Thoracic aorta (tissue), 2 donors: ENCODE results near the gene LCAT. TPM values are rescaled to one million over a fixed set of nuclear protein-coding genes. Genes with fewer than 3 reads are reported as not detected.

Source experiments
- ATAC-seq: fragments of 150-250 bp; one replicate; pipeline ENCODE4 v1.8.0; 2017; ENCODE audit warnings: low read depth; ENCODE audit not compliant: insufficient number of reproducible peaks, low FRiP score
- DNase-seq: peaks from one replicate; pipeline ENCODE4 v3.0.0-alpha.2; 2020; ENCODE audit warnings: low spot score
- H3K27ac ChIP-seq, 2 donors: fragments of 200-600 bp; sonication (generic); 1 replicate in 1 of 2; 2 replicates in 1 of 2; pipeline ENCODE4 v1.5.1; 2016; ENCODE audit warnings: mild to moderate bottlenecking in 2 of 2, moderate library complexity in 2 of 2
- H3K27me3 ChIP-seq: fragments of 200-600 bp; sonication (generic); replicated peaks from 2 replicates; pipeline ENCODE4 v1.6.0; 2016; ENCODE audit warnings: mild to moderate bottlenecking; ENCODE audit not compliant: insufficient read depth
- H3K36me3 ChIP-seq: fragments of 200-600 bp; sonication (generic); one replicate; pipeline ENCODE4 v1.5.1; 2016
- H3K4me1 ChIP-seq, 2 donors: fragments of 200-600 bp; sonication (generic); 1 replicate in 1 of 2; 2 replicates in 1 of 2; pipeline versions ENCODE4 v1.5.1 to v1.6.0; 2016; ENCODE audit warnings: low read depth in 2 of 2, mild to moderate bottlenecking in 1 of 2; ENCODE audit not compliant: control insufficient read depth in 1 of 2
- H3K4me3 ChIP-seq: fragments of 200-600 bp; sonication (generic); 2 replicates; pipeline ENCODE4 v1.5.1; 2016; ENCODE audit warnings: mild to moderate bottlenecking
- H3K9me3 ChIP-seq: fragments of 200-600 bp; sonication (generic); 2 replicates; pipeline ENCODE4 v1.5.1; 2016
- total RNA-seq, 2 donors: library from RNA; depleted of rRNA; stranded (reverse); fragments of >200 nt; gene quantifications; one replicate each; pipeline versions ENCODE4 v1.1.0 to v1.2.3, GENCODE V29; 2016
- TF ChIP-seq, protein P1 (sequence below): fragments of 200-600 bp; sonication (generic); IDR thresholded peaks from one replicate; pipeline ENCODE4 v1.5.1; 2019; ENCODE audit warnings: antibody characterized with exemption

Gene LCAT
- total RNA-seq, 2 donors from 2014 or later = 28.1 to 46.6 TPM

DNA sequence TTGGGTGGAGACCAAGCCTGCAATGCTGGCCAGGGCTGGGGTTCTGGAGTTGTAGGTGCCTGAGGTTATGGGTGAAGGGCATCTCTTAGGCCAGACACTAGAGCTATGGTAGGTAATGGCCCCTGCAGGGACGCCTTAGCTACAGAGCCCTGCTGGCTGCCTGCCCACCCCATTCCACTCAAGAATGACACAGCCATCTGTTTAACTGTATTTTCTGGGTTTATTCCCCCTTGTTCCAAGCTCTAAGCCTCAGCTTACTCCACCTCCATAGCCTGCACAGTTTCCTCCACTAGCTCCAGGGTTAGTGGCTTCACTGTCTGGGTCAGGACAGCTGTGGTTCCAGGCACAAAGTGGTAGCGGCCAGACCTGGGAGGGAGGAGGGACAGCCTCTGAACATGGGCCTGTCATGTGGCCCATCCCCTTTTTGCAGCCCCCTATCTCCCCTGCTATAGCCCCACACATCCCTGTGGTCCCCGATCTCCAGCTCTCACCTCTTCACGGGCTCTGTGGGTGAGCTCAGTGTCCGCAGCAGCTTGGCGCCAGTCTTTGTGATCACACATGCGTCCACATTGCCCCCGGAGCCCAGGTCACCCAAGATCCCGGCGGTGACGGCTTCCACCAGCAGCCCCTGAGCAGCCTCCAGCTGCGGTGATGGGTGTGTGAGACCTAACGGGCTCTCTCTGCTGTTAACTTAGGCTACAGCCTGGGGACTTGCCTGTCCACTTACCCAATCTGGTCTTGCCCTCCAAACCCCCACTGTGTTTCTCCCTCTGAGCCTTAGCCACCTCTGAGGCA is 9.4 kb downstream of the LCAT start:
- peak overlapping the region; percentile 100 for H3K4me3 ChIP-seq
- H3K36me3 ChIP-seq = peaks cover 11% of the 10 kb centered on the region
- H3K27me3 ChIP-seq = no peaks in the 10 kb centered on the region
- H3K4me1 ChIP-seq = peaks cover 17 to 21% of the 10 kb centered on the region in 2 donors
- no peak for DNase-seq
- TF ChIP-seq, protein P1, sequence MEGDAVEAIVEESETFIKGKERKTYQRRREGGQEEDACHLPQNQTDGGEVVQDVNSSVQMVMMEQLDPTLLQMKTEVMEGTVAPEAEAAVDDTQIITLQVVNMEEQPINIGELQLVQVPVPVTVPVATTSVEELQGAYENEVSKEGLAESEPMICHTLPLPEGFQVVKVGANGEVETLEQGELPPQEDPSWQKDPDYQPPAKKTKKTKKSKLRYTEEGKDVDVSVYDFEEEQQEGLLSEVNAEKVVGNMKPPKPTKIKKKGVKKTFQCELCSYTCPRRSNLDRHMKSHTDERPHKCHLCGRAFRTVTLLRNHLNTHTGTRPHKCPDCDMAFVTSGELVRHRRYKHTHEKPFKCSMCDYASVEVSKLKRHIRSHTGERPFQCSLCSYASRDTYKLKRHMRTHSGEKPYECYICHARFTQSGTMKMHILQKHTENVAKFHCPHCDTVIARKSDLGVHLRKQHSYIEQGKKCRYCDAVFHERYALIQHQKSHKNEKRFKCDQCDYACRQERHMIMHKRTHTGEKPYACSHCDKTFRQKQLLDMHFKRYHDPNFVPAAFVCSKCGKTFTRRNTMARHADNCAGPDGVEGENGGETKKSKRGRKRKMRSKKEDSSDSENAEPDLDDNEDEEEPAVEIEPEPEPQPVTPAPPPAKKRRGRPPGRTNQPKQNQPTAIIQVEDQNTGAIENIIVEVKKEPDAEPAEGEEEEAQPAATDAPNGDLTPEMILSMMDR = no peak
- peak overlapping the region in 1 of 2 donors; percentile 89 for H3K27ac ChIP-seq
- H3K9me3 ChIP-seq = no peaks in the 10 kb centered on the region
- ATAC-seq = no peak

DNA sequence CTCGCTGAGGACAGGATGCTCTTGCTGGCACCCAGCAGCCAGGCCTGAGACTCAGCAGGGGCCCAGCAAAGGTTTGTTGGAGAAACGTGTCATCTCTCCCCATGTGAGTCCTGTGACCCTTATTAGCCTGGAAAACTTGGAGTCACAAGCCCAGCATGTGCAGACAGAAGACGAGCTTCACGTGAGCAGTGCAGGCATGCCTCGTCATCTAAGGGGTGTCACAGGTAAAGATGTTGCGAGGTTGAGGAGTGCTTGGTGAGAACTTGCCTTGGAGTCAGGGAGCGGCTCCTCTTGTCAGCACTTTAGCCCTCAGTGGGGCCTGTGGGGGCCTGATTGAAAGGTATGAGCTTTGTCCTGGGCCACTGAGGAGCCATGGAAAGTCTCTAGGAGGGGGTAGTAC is 10.1 kb downstream of the LCAT start:
- Histone ChIP-seq H3K27ac (no peak overlapping the region), H3K36me3 (peaks cover 14% of the 10 kb centered on the region), H3K4me3 (no peak overlapping the region), H3K9me3 (no peaks in the 10 kb centered on the region), H3K4me1 (peaks cover 17 to 21% of the 10 kb centered on the region in 2 donors), H3K27me3 (no peaks in the 10 kb centered on the region)
- DNase-seq = no peak
- ATAC-seq = no peak
- TF ChIP-seq, protein P1 = no peak

DNA sequence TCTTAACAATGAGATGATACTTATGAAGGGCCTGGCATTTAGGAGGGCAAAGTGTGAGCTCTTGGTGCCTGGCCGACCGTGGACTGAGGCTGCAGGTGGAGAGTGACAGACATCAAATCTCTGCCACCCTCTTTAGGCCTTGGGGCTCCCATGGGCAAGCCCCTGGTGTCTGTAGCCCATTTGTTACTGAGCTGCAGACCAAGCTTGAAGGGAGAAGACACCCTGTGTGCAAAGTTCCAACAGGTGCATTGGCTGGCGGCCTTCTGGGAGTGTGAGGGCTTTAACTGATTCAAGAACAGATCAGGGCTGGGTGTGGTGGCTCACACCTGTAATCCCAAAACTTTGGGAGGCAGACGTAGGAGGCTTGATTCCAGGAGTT is 11.5 kb downstream of the LCAT start:
- Histone ChIP-seq H3K4me3 (no peak overlapping the region), H3K27me3 (no peaks in the 10 kb centered on the region), H3K9me3 (no peaks in the 10 kb centered on the region), H3K4me1 (peaks cover 16 to 20% of the 10 kb centered on the region in 2 donors), H3K27ac (no peak overlapping the region), H3K36me3 (peaks cover 20% of the 10 kb centered on the region)
- TF ChIP-seq, protein P1 = no peak
- DNase-seq (no peak), ATAC-seq (no peak)

DNA sequence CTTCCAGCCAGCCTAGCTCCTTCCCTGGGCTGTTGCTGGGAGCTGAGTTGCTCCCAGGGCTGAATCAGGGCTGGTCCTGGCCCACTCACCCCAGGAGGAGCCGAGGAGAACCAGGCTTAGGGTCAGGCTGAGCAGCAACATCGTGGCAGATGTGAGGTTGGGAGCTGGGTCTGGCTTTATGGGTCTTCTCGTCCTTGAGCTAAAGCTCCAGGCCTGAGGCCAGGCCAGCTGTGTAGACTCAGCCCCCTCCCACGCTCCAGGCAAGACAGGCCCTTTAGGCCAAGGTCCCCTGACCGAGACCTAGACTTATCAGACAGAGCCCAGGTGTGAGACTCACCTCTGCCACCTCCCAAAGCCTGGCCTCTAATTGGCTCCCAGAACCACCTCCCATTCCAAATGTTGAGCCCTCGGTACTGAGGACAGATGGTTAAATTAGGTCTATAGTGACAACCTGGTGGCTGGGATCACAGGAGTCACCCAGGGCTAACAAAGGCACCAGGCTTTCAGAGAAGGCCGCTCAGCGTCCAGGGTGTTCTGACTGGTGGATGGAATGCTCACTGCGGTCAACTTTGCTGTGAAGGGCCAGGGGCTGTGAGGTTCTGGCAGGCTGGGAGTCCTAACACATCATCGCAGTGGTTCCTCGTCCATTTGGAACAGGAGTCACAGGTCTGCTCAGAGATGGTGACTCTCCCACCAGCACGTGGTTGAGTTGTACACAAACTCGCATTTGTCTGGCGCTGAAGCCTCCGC is 12.0 kb downstream of the LCAT start, which contains the start of gene CTRL:
Gene CTRL (minus strand): TSS at position 151 of the 750 bp plus-strand sequence. CDS start 10 bp downstream, at position 141.
- no peak for ATAC-seq
- Histone ChIP-seq H3K4me3 (no peak within 1 kb of the TSS), H3K36me3 (peaks cover 22% of the 10 kb centered on the region), H3K9me3 (no peaks in the 10 kb centered on the region), H3K4me1 (peaks cover 11 to 17% of the 10 kb centered on the region in 2 donors), H3K27ac (no peak within 1 kb of the TSS), H3K27me3 (no peaks in the 10 kb centered on the region)
- TF ChIP-seq, protein P1 = no peak
- DNase-seq = no peak

DNA sequence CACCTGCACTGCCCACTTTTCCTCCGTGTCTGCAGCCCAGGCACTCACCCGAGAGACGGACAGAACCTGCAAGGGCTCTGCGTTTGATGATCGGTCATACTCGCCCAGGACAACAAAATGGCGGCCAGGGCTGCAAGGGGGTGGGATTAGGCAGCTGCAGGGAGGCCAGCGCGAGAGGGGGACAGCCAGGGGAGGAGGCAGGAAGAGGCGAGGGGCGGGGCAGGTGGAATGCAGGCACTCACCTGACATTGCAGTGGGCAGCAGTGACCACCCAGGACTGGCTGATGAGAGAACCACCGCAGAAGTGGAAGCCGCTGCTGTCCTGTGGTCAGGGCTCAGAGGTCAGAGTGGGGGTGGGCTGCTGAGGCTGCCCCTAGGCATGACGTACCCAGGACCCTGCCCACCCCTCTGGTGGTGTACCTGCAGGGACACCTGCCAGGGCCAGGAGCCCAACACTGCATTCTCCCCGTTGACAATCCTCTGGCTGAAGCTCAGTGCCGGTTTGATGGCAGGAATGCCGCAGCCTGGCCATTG is 13.2 kb downstream of the LCAT start:
- no peak overlapping the region for H3K27ac ChIP-seq
- TF ChIP-seq, protein P1 = no peak

More for the DNA sequence above, 13.2 kb downstream of the LCAT start:
- Histone ChIP-seq H3K4me3 (no peak overlapping the region), H3K27me3 (no peaks in the 10 kb centered on the region), H3K4me1 (peaks cover 14 to 27% of the 10 kb centered on the region in 2 donors), H3K9me3 (no peaks in the 10 kb centered on the region), H3K36me3 (peaks cover 22% of the 10 kb centered on the region)
- ATAC-seq = no peak
- no peak for DNase-seq
